Measurements from ENCODE around the gene LTA4H.

GRCh38 chr12:96020314-96021003, 14.9 kb downstream of the LTA4H start:
- TF ChIP-seq POLR2A (IDR thresholded peaks at IDR 0.05; ENCODE audit: low read depth, low read length) (no peak), POLR2AphosphoS5 (IDR thresholded peaks at IDR 0.05; ENCODE audit: low read depth, low read length) (no peak)

Measured in GM12892 (cell line).